GM23338 (cell line): ENCODE measurements around the gene PHF20. TPM values are rescaled to one million over a fixed set of nuclear protein-coding genes. Genes with fewer than 3 reads are reported as not detected.

ENCODE experiments used
- ATAC-seq: fragments of 200-7000 bp; cut with Tn5 transposase; 3 replicates; pipeline ENCODE4 v1.9.1; 2020
- DNase-seq: peaks from one replicate; pipeline ENCODE4 v3.0.0-alpha.2; 2015; ENCODE audit warnings: low spot score
- H2AFZ ChIP-seq: fragments of 200-600 bp; sonication (generic); 2 replicates; pipeline ENCODE4 v1.8.0; 2016; ENCODE audit warnings: antibody characterized with exemption, mild to moderate bottlenecking, moderate library complexity
- H3F3A ChIP-seq: fragments of 200-600 bp; sonication (generic); replicated peaks from 2 replicates; pipeline ENCODE4 v1.8.0; 2017; ENCODE audit warnings: antibody characterized with exemption, mixed run types, low read depth
- H3K27ac ChIP-seq: fragments of 200-600 bp; sonication (generic); 2 replicates; pipeline ENCODE4 v1.6.1; 2016; ENCODE audit warnings: low read depth
- H3K27me3 ChIP-seq: fragments of 200-600 bp; sonication (generic); 2 replicates; pipeline ENCODE4 v1.8.0; 2016; ENCODE audit warnings: mild to moderate bottlenecking, mixed run types, moderate library complexity; ENCODE audit not compliant: insufficient read depth
- H3K36me3 ChIP-seq: fragments of 200-600 bp; sonication (generic); 2 replicates; pipeline ENCODE4 v1.8.0; 2016; ENCODE audit warnings: mild to moderate bottlenecking; ENCODE audit not compliant: insufficient read depth
- H3K4me1 ChIP-seq: fragments of 200-600 bp; sonication (generic); 2 replicates; pipeline ENCODE4 v1.8.0; 2016; ENCODE audit warnings: mild to moderate bottlenecking, moderate library complexity; ENCODE audit not compliant: insufficient read depth
- H3K4me2 ChIP-seq: fragments of 200-600 bp; sonication (generic); 2 replicates; pipeline ENCODE4 v1.7.1; 2017; ENCODE audit warnings: mixed run types
- H3K4me3 ChIP-seq: fragments of 200-600 bp; sonication (generic); 2 replicates; pipeline ENCODE4 v1.6.1; 2016; ENCODE audit warnings: mixed run types
- H3K79me2 ChIP-seq: fragments of 200-600 bp; sonication (generic); replicated peaks from 2 replicates; pipeline ENCODE4 v1.8.0; 2017; ENCODE audit warnings: mild to moderate bottlenecking; ENCODE audit not compliant: insufficient read depth
- H3K9me2 ChIP-seq: fragments of 200-600 bp; sonication (generic); 2 replicates; pipeline ENCODE4 v1.8.0; 2017; ENCODE audit not compliant: insufficient read depth
- H4K20me1 ChIP-seq: fragments of 200-600 bp; sonication (generic); replicated peaks from 2 replicates; pipeline ENCODE4 v1.8.0; 2017; ENCODE audit warnings: mild to moderate bottlenecking; ENCODE audit not compliant: insufficient read depth
- H3K27ac Mint-ChIP-seq: 2 replicates; pipeline ENCODE4 v1.8.0; 2020; ENCODE audit warnings: inconsistent platforms, mild to moderate bottlenecking, moderate library complexity, mixed read lengths
- H3K27me3 Mint-ChIP-seq: 3 replicates; pipeline ENCODE4 v1.8.0; 2022; ENCODE audit warnings: low read depth, mild to moderate bottlenecking, moderate library complexity, mixed read lengths, inconsistent platforms; ENCODE audit not compliant: insufficient read depth, poor library complexity
- H3K36me3 Mint-ChIP-seq: 3 replicates; pipeline ENCODE4 v1.8.0; 2021; ENCODE audit warnings: low read depth, mild to moderate bottlenecking, inconsistent platforms, moderate library complexity, mixed read lengths
- H3K4me1 Mint-ChIP-seq: 3 replicates; pipeline ENCODE4 v1.8.0; 2020; ENCODE audit warnings: mild to moderate bottlenecking, inconsistent platforms, mixed read lengths
- H3K4me3 Mint-ChIP-seq: 3 replicates; pipeline ENCODE4 v1.8.0; 2021; ENCODE audit warnings: moderate library complexity, mild to moderate bottlenecking, inconsistent platforms, mixed read lengths
- H3K9me3 Mint-ChIP-seq: 3 replicates; pipeline ENCODE4 v1.8.0; 2020; ENCODE audit warnings: moderate library complexity, mild to moderate bottlenecking, inconsistent platforms, mixed read lengths
- EZH2phosphoT487 ChIP-seq: fragments of 200-600 bp; sonication (generic); IDR thresholded peaks from one replicate; pipeline ENCODE4 v1.8.1; 2018; ENCODE audit warnings: antibody characterized with exemption; ENCODE audit not compliant: unreplicated experiment
- JUNB ChIP-seq: IDR thresholded peaks from one replicate; pipeline ENCODE4 v1.6.1; 2016; ENCODE audit warnings: antibody characterized with exemption; ENCODE audit not compliant: unreplicated experiment
- NANOG ChIP-seq: IDR thresholded peaks from 2 replicates; pipeline ENCODE4 v1.6.1; 2016; ENCODE audit warnings: antibody characterized with exemption, borderline replicate concordance
- ZNF114 ChIP-seq: fragments of 250-450 bp; sonication (Bioruptor Pico); IDR thresholded peaks from 2 replicates; pipeline ENCODE4 v1.5.0; 2020; ENCODE audit warnings: mild to moderate bottlenecking, moderate library complexity
- polyA plus RNA-seq: library from polyadenylated mRNA; unstranded; fragments of >200 nt; fragmentation: Nextera tagmentation; extraction: Ambion mirVana; gene quantifications from 2 replicates; pipeline ENCODE4 v1.2.1, GENCODE V29; 2016
- total RNA-seq: library from RNA; depleted of rRNA; stranded (reverse); fragments of >200 nt; shearing (Covaris generic); gene quantifications from 2 replicates; pipeline ENCODE4 v1.2.3, GENCODE V29; 2014
- TF ChIP-seq, protein P1 (sequence below): fragments of 250-450 bp; sonication (Bioruptor Pico); IDR thresholded peaks from 2 replicates; pipeline ENCODE4 v1.5.0; 2020; ENCODE audit warnings: mild to moderate bottlenecking, moderate library complexity
- TF ChIP-seq, protein P2 (sequence below): IDR thresholded peaks from one replicate; pipeline ENCODE4 v1.6.1; 2018; ENCODE audit warnings: antibody characterized with exemption; ENCODE audit not compliant: unreplicated experiment

The PHF20 gene
- total and polyA plus RNA-seq, 2 experiments from 2014 or later: 71.8 to 103 TPM

DNA sequence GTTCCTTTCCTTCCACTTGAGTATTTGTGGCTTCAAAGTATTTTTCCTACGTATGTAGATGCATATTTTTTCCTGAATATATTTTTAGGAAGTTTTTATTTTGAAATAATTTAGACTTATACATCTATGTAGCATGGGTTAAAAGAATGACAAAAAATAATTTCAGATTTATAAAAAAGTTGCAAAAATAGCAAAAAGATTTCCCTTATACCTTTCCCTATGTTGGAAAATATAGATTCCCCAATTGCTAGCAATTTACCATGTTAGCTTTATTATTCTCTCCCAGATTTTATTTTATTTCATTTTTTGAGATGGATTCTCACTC is 112.7 kb downstream of the PHF20 start (continued):
- TF ChIP-seq, protein P1, sequence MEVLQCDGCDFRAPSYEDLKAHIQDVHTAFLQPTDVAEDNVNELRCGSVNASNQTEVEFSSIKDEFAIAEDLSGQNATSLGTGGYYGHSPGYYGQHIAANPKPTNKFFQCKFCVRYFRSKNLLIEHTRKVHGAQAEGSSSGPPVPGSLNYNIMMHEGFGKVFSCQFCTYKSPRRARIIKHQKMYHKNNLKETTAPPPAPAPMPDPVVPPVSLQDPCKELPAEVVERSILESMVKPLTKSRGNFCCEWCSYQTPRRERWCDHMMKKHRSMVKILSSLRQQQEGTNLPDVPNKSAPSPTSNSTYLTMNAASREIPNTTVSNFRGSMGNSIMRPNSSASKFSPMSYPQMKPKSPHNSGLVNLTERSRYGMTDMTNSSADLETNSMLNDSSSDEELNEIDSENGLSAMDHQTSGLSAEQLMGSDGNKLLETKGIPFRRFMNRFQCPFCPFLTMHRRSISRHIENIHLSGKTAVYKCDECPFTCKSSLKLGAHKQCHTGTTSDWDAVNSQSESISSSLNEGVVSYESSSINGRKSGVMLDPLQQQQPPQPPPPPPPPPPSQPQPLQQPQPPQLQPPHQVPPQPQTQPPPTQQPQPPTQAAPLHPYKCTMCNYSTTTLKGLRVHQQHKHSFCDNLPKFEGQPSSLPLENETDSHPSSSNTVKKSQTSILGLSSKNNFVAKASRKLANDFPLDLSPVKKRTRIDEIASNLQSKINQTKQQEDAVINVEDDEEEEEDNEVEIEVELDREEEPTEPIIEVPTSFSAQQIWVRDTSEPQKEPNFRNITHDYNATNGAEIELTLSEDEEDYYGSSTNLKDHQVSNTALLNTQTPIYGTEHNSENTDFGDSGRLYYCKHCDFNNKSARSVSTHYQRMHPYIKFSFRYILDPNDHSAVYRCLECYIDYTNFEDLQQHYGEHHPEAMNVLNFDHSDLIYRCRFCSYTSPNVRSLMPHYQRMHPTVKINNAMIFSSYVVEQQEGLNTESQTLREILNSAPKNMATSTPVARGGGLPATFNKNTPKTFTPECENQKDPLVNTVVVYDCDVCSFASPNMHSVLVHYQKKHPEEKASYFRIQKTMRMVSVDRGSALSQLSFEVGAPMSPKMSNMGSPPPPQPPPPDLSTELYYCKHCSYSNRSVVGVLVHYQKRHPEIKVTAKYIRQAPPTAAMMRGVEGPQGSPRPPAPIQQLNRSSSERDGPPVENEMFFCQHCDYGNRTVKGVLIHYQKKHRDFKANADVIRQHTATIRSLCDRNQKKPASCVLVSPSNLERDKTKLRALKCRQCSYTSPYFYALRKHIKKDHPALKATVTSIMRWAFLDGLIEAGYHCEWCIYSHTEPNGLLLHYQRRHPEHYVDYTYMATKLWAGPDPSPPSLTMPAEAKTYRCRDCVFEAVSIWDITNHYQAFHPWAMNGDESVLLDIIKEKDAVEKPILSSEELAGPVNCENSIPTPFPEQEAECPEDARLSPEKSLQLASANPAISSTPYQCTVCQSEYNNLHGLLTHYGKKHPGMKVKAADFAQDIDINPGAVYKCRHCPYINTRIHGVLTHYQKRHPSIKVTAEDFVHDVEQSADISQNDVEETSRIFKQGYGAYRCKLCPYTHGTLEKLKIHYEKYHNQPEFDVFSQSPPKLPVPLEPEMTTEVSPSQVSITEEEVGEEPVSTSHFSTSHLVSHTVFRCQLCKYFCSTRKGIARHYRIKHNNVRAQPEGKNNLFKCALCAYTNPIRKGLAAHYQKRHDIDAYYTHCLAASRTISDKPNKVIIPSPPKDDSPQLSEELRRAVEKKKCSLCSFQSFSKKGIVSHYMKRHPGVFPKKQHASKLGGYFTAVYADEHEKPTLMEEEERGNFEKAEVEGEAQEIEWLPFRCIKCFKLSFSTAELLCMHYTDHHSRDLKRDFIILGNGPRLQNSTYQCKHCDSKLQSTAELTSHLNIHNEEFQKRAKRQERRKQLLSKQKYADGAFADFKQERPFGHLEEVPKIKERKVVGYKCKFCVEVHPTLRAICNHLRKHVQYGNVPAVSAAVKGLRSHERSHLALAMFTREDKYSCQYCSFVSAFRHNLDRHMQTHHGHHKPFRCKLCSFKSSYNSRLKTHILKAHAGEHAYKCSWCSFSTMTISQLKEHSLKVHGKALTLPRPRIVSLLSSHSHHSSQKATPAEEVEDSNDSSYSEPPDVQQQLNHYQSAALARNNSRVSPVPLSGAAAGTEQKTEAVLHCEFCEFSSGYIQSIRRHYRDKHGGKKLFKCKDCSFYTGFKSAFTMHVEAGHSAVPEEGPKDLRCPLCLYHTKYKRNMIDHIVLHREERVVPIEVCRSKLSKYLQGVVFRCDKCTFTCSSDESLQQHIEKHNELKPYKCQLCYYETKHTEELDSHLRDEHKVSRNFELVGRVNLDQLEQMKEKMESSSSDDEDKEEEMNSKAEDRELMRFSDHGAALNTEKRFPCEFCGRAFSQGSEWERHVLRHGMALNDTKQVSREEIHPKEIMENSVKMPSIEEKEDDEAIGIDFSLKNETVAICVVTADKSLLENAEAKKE (CRISPR knock-in tag): no peak
- TF ChIP-seq, protein P2, sequence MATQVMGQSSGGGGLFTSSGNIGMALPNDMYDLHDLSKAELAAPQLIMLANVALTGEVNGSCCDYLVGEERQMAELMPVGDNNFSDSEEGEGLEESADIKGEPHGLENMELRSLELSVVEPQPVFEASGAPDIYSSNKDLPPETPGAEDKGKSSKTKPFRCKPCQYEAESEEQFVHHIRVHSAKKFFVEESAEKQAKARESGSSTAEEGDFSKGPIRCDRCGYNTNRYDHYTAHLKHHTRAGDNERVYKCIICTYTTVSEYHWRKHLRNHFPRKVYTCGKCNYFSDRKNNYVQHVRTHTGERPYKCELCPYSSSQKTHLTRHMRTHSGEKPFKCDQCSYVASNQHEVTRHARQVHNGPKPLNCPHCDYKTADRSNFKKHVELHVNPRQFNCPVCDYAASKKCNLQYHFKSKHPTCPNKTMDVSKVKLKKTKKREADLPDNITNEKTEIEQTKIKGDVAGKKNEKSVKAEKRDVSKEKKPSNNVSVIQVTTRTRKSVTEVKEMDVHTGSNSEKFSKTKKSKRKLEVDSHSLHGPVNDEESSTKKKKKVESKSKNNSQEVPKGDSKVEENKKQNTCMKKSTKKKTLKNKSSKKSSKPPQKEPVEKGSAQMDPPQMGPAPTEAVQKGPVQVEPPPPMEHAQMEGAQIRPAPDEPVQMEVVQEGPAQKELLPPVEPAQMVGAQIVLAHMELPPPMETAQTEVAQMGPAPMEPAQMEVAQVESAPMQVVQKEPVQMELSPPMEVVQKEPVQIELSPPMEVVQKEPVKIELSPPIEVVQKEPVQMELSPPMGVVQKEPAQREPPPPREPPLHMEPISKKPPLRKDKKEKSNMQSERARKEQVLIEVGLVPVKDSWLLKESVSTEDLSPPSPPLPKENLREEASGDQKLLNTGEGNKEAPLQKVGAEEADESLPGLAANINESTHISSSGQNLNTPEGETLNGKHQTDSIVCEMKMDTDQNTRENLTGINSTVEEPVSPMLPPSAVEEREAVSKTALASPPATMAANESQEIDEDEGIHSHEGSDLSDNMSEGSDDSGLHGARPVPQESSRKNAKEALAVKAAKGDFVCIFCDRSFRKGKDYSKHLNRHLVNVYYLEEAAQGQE: no peak
- TF ChIP-seq NANOG: no peak
- no peak for TF ChIP-seq ZNF114 (CRISPR knock-in tag)

DNA sequence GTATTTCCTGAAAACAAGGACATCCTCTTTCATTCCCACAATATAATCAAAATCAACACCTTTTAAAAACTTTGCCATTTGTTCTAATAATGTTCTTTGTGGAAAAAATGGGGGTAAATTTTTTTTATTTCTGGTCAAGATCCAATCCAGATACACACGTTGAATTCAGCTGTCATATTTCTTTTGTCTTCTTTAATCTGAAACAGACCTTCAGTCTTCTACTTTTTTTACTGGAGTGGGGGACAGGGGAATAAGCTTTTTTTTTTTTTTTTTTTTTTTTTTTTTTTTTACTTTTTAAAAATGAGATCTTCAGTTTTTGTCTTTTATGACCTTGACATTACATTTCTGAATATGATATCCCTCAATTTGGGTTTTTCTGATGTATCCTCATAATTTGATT is 113.4 kb downstream of the PHF20 start:
- TF ChIP-seq, protein P2: no peak
- TF ChIP-seq EZH2phosphoT487 (no peak), JUNB (no peak)
- no peaks in the 10 kb centered on the region; the same call in 1 of the 2 replicates for H3K79me2 ChIP-seq
- no peak overlapping the region for H3K27ac Mint-ChIP-seq

More for the DNA sequence above, 113.4 kb downstream of the PHF20 start:
- Histone ChIP-seq H3K27me3 (no peaks in the 10 kb centered on the region), H3K36me3 (no peaks in the 10 kb centered on the region; the same call in 1 of the 2 replicates), H3K4me3 (no peak overlapping the region), H4K20me1 (no peaks in the 10 kb centered on the region), H3F3A (peaks cover 6% of the 10 kb centered on the region), H2AFZ (no peak overlapping the region), H3K4me2 (no peak overlapping the region), H3K27ac (no peak overlapping the region), H3K9me2 (no peaks in the 10 kb centered on the region), H3K4me1 (no peaks in the 10 kb centered on the region)
- Mint-ChIP-seq H3K9me3 (no peaks in the 10 kb centered on the region), H3K4me3 (no peak overlapping the region), H3K36me3 (0 out of 3 replicates have a peak, but pooled peaks cover 5% of the 10 kb centered on the region), H3K4me1 (peaks cover 4% of the 10 kb centered on the region), H3K27me3 (peaks cover 2% of the 10 kb centered on the region)
- DNase-seq: no peak
- ATAC-seq: no peak
